ENCODE results near the gene C2orf76.

The C2orf76 gene

GRCh38 chr2:119261493-119262225, 105.0 kb downstream of the C2orf76 start:
- no peak for ATAC-seq

DNA sequence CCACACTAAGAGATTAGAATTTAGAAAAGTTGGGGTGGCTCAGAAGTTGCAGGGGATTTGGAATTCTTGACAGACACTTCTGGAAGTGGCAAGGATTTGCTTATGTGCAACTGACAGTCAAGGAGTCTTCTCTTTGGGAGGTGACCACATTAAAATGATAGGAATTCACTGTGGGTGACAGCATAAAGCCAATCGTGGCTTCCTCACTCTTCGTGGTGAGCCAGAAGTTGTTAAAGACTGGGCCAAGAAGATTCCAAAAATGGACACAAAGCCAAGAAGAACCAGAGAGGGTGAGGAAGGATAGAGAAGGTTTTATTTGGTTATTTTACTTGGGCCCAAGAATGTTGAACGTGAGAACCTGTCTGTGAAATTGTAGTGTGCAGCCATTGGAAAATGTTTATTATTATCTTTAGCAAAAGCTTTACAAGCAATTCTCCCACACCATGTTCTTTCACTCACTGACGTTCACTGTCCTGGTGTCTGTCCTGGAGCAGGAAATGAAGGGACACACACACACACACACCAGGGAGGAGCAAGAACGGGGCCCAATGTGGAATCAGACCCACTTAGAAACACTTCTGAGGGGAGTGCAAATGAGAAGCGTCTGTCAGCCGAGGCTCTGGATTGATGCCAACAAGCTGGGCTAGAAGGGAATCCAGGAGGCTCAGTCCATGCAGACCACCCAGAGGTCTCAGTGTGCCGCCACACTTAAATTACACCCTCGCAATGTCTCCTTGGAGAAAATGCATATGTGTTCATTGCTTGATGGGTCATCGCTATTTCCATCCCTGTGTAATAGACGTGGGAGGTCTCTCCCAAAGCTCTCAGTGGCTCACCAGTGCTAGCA, 105.8 kb downstream of the C2orf76 start:
- no peak for ATAC-seq

GRCh38 chr2:119259296-119259860, 107.3 kb downstream of the C2orf76 start:
- ATAC-seq: no peak

- no peak for ATAC-seq
Observed at GRCh38 chr2:119257198-119257597, 109.4 kb downstream of the C2orf76 start.

DNA sequence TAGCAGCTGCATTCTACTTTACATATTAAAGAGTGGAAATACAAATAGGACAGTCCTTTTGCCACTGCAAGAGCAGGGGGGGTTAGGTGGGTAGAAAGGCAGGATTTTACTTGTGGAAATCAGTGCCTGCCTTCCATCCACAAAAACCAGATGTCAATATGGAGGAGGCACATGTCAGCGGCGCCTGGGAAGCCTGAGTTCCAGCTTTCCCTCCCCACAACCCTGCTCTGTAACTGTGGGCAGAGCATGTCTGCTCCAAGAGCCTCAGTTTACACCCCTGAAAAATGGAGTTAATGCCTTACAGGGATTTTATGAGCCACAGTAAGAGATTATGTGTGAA, 110.1 kb downstream of the C2orf76 start:
- no peak for ATAC-seq

GRCh38 chr2:119255760-119256581, 110.7 kb downstream of the C2orf76 start:
- ATAC-seq: no peak

GRCh38 chr2:119254601-119255080, 112.0 kb downstream of the C2orf76 start:
- ATAC-seq: no peak

DNA sequence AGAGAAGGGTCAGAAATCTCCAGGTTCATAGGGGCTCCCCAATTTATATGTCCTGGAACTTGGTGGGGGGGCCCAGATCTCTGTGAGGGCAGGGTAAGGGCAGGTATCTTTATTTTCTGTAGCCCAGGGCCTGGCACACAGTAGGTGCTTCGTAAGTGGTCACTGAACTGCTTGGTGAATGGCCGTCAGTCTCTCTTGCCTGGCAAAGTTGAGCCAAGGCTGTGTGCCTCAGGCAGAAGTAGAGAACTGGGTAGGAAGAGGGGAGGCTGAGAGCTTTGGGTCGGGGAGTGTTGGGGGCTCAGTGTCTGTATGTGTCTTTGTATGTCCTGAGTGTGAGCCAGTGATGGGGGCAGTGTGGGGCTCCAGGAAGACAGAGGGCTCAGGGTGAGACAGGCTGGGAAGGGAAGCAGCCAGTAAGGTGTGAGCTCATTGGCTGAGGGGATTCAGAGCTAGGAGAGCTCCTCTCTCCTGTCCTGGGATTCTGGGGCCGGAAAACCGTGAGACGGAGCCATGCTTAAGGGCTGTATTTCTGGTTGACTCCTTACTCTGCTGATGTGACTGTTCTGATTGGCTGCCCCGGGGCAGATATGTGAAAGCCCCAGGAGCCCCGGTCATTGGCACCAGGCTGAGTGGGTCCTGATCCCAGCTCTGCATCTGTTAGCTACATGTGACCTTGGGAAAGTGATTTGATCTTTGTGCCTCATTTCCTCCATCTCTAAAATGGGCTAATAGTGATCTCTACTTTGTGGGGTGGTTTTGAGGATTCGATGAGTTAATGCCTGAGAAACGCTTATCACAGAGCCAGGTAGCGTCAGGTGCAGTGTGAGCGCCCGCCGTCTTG, 112.7 kb downstream of the C2orf76 start:
- no peak for ATAC-seq

GRCh38 chr2:119253114-119253702, 113.4 kb downstream of the C2orf76 start:
- no peak for ATAC-seq

All from activated CD4-positive, CD25-positive, alpha-beta regulatory T cell treated with anti-CD3 and anti-CD28 coated beads, Interleukin-2, amount 50 U/mL, for 24 hours (primary cell).